ENCODE measurements around the gene ZNF202. TPM values are rescaled to one million over a fixed set of nuclear protein-coding genes. Genes with fewer than 3 reads are reported as not detected.
A peak's percentile ranks its signal among the peaks of the same experiment; 100 is the strongest.
"Not testable (repeated sequence)": the region's sequence is repeated elsewhere in the genome, so short reads cannot be mapped to it uniquely, and the experiment has no call there.

ZNF202 gene
- 9.8 and 12.4 TPM in 2 replicates for total RNA-seq (2014; rRNA removed; shearing (Covaris generic))

GRCh38 chr11:123741159-123742030 lies at the start of gene ZNF202:
Gene ZNF202 (minus strand): TSS chr11:123741660. CDS start chr11:123730888, 10,772 bp downstream.
- DNase-seq (ENCODE audit: low spot score), result peak; percentile 92

GRCh38 chr11:123783536-123783935 lies 42.1 kb upstream of the ZNF202 start:
- DNase-seq (ENCODE audit: low spot score), result no peak

DNA sequence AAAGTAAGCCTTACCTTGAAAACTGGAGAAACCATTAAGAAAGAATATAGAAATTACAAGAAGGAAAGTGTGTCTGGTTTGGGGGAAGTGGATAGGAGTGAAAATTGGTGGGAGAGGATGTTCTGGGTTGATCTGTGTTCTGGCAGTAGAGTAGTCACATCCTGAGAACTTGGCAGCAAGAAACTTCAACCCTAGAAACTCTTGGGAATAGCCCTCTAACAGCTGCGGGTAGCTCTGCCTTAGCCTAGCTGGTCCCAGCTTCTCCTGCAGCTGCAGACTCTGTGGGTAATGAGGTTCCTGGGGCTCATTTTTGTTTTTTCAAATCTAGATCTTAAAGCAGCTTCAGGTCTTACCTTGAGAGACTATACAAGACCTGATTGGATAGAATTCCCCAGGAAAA lies 37.1 kb upstream of the ZNF202 start:
- no peak for DNase-seq (ENCODE audit: low spot score)

GRCh38 chr11:123775715-123776549 lies 34.5 kb upstream of the ZNF202 start:
- no peak for DNase-seq (ENCODE audit: low spot score)

DNA sequence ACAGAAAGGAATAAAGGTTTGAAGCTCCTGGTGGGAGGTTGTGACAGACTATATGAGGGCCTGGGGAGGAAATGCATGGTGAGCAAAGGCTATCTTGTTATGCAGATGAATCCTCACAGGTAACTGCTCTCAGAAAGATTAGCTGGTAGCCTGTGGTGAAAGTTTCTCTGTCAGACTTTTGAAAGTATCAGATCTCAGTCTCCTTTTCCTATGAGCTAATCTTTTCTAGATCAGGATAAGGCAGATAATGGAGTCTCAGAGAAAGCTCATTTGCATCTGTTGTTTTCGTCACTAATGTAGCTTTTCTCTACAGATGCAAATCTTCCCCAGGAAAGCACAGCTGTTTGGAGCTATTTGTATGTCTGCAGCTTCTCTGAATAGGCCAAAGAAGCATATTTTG lies 33.8 kb upstream of the ZNF202 start:
- no peak for DNase-seq (ENCODE audit: low spot score)

DNA sequence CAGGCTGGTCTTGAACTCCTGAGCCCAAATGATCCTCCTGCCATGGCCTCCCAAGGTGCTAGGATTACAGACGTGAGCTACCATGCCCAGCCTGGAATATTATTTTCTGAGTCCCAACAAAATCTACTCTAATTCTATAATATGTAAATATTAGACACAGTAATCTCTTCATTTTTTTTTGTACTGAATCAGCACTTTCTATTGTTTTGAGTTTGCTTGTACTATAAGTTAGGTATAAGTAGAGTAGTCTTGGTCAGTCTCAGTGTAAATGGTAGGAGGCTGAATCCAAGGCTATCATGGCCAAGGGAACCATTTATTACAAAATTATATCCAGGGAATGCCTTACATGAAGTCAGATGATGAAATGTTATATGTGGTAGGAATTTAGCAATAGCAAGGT lies 32.5 kb upstream of the ZNF202 start:
- DNase-seq (ENCODE audit: low spot score), result no peak

- DNase-seq (ENCODE audit: low spot score), result no peak
These were observed 31.6 kb upstream of the ZNF202 start for GRCh38 chr11:123773026-123773425.

- DNase-seq (ENCODE audit: low spot score), result no peak
These were observed 30.2 kb upstream of the ZNF202 start for GRCh38 chr11:123771664-123772063.

DNA sequence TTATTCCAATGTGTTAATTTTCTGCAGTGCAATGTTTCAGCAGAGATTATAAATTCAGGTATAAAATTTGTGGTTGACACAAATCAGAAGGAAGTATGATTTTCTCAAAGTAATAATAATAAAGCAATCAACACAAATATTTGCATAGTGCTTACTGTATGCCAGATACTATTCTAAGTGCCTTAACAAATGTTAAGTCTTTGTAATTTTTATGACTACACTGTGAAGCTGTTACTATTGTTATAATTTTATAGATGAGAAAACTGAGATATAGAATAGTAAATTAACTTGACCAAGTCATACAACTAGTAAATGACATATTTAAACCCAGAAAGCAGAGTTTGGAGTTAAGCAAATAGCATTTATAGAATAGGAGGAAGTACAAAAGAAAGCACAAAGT lies 29.3 kb upstream of the ZNF202 start:
- no peak for DNase-seq (ENCODE audit: low spot score)

GRCh38 chr11:123765601-123766000 lies 24.1 kb upstream of the ZNF202 start:
- no peak for DNase-seq (ENCODE audit: low spot score)

- no peak for DNase-seq (ENCODE audit: low spot score)
These were observed 21.0 kb upstream of the ZNF202 start for GRCh38 chr11:123762422-123762821.

GRCh38 chr11:123760894-123761293 lies 19.4 kb upstream of the ZNF202 start:
- no peak for DNase-seq (ENCODE audit: low spot score)

DNA sequence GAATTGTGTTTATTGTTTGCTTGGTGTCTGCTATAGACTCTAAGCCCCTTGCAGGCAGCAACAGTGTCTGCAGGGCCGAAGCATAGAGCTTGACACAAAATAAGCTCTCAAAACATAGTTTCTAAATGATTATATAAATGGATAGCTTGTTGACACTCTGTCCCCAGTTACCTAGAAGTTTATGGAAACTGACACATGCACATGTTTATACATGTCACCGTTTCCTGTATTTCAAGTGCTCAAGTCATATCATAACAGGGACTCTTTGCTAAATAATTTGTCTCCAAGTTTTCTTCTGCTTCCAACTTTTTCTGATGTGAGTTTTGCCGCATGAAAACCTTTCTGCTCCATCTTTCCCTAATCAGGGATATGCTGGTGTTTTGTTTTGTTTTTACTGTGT lies 16.5 kb upstream of the ZNF202 start:
- DNase-seq (ENCODE audit: low spot score), result no peak

DNA sequence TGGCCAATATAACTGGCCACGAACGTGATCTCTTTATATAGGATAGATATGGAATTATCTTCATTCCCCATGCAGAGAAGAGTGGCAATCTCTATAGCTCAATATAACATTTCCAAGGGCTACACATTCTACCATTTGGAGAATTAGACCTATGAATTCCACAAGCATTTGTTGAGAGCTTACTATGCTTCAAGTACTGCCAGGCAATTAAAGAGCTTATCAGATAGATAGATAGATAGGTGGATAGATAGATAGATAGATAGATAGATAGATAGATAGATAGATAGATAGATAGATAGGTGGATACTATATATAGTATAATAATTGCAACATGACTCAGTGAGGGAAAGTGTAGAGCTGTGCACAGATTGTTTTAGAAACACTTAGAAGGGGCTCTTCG lies 14.4 kb upstream of the ZNF202 start:
- DNase-seq (ENCODE audit: low spot score), result no peak

- DNase-seq (ENCODE audit: low spot score), result no peak
These were observed 13.9 kb upstream of the ZNF202 start for GRCh38 chr11:123755344-123755743.

GRCh38 chr11:123754101-123754568 lies 12.7 kb upstream of the ZNF202 start, which contains the start of gene OR6X1:
Gene OR6X1 (minus strand): TSS chr11:123754518. CDS start chr11:123754518, 0 bp downstream.
- DNase-seq (ENCODE audit: low spot score), result no peak

GRCh38 chr11:123753110-123753509 lies 11.7 kb upstream of the ZNF202 start:
- no peak for DNase-seq (ENCODE audit: low spot score)

GRCh38 chr11:123751781-123752180 lies 10.3 kb upstream of the ZNF202 start:
- no peak for DNase-seq (ENCODE audit: low spot score)

GRCh38 chr11:123748349-123748748 lies 6.9 kb upstream of the ZNF202 start:
- not testable (repeated sequence) for DNase-seq (ENCODE audit: low spot score)

- no peak for DNase-seq (ENCODE audit: low spot score)
These were observed 4.4 kb upstream of the ZNF202 start for GRCh38 chr11:123745764-123746451.

DNA sequence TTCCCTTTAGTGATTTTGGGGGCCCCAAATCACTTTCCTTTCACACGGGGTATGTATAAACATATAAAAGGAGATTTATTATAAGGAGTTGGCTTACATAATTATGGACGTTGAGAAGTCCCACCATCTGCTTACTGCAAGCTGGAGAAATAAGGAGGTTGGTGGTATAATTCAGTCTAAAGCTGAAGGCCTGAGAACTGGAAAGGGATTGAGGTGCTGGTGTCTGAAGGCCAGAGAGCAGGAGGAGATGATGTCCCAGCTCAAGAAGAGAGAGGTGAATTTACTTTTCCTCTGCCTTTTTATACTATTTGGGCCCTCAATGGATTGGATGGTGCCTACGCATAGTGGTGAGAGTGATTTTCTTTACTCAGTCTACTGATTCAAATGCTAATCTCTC lies 1.3 kb upstream of the ZNF202 start:
- no peak for DNase-seq (ENCODE audit: low spot score)

Measured in HT-29 (cell line).